ENCODE results near the gene ZNF273. TPM values are rescaled to one million over a fixed set of nuclear protein-coding genes. Genes with fewer than 3 reads are reported as not detected.

Gene ZNF273
- polyA plus RNA-seq, 1 donor from 2014 or later: 21.7 TPM

DNA sequence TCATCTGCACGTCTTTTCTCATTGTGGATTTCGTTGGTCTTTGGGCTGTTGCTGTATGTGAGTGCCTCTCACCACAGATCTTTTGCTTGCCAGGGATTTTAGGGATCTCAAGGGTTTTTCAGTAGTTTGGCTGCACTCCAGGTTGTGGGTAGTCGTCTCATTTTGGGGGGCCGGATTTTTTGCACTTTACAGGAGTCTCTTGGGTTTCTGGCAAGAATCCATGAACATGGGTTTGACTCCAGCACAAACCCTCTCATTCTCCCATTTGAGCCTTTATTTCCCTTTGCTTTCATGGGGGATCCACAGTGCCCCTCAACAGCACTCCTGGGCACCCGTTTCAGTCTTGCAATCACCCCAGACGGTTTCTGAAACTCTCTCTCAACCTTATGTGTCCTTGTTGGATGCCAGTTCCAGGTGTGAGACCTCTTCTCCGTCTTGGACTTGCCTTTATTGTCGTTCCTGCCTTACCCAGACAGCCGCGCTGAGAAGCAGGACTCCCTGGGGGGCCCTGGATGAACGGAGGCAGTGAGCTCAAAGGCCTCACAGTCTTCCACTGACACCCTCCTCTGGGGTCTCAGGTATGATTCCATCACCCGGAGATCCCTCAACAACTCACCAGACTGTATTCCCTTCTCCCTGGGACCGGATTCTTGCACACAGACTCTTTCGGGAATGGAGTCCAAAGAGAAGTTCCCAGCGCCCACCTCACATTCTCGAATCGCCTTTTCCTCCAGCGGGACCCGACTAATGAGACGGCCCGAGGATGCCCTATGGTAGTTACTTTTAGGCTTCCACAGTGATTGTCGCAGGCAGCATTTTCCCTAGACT lies 18.8 kb upstream of the ZNF273 start:
- Histone ChIP-seq H3K27ac (ENCODE audit: low read length) (no peak overlapping the region), H3K79me2 (replicated peaks; ENCODE audit: insufficient read depth, low read length) (no peaks in the 10 kb centered on the region), H3K9ac (ENCODE audit: low read length) (no peak overlapping the region), H3F3A (ENCODE audit: insufficient read depth, low read length, poor library complexity, severe bottlenecking) (no peaks in the 10 kb centered on the region), H3K27me3 (ENCODE audit: insufficient read depth, low read depth, low read length) (peaks cover 18% of the 10 kb centered on the region), H4K20me1 (ENCODE audit: insufficient read depth) (no peaks in the 10 kb centered on the region), H3K36me3 (ENCODE audit: insufficient read depth, low read length) (no peaks in the 10 kb centered on the region), H3K4me3 (ENCODE audit: low read length) (no peak overlapping the region), H3K4me2 (ENCODE audit: low read length) (no peak overlapping the region), H3K9me3 (ENCODE audit: low read length) (peaks cover 23% of the 10 kb centered on the region), H3K9me2 (ENCODE audit: insufficient read depth, low read length) (no peaks in the 10 kb centered on the region), H2AFZ (ENCODE audit: low read depth, low read length) (no peak overlapping the region)
- TF ChIP-seq POLR2AphosphoS5 (IDR thresholded peaks at IDR 0.05) (no peak), REST (IDR thresholded peaks at IDR 0.05; ENCODE audit: borderline replicate concordance) (no peak)
- TF ChIP-seq, protein P1, sequence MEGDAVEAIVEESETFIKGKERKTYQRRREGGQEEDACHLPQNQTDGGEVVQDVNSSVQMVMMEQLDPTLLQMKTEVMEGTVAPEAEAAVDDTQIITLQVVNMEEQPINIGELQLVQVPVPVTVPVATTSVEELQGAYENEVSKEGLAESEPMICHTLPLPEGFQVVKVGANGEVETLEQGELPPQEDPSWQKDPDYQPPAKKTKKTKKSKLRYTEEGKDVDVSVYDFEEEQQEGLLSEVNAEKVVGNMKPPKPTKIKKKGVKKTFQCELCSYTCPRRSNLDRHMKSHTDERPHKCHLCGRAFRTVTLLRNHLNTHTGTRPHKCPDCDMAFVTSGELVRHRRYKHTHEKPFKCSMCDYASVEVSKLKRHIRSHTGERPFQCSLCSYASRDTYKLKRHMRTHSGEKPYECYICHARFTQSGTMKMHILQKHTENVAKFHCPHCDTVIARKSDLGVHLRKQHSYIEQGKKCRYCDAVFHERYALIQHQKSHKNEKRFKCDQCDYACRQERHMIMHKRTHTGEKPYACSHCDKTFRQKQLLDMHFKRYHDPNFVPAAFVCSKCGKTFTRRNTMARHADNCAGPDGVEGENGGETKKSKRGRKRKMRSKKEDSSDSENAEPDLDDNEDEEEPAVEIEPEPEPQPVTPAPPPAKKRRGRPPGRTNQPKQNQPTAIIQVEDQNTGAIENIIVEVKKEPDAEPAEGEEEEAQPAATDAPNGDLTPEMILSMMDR (IDR thresholded peaks at IDR 0.05; ENCODE audit: poor library complexity, severe bottlenecking): no peak

GRCh38 chr7:64884913-64885370 lies 18.1 kb upstream of the ZNF273 start:
- no peaks in the 10 kb centered on the region for H4K20me1 ChIP-seq (ENCODE audit: insufficient read depth)
- H3K27ac ChIP-seq (ENCODE audit: low read length): no peak overlapping the region
- H3K4me3 ChIP-seq (ENCODE audit: low read length): no peak overlapping the region
- no peak overlapping the region for H2AFZ ChIP-seq (ENCODE audit: low read depth, low read length)
- H3K9me3 ChIP-seq (ENCODE audit: low read length): peaks cover 21% of the 10 kb centered on the region
- no peaks in the 10 kb centered on the region for H3K9me2 ChIP-seq (ENCODE audit: insufficient read depth, low read length)
- H3K4me2 ChIP-seq (ENCODE audit: low read length): no peak overlapping the region
- H3K9ac ChIP-seq (ENCODE audit: low read length): no peak overlapping the region
- TF ChIP-seq, protein P1 (IDR thresholded peaks at IDR 0.05; ENCODE audit: poor library complexity, severe bottlenecking): no peak
- TF ChIP-seq MXI1 (conservative IDR thresholded peaks at IDR 0.05; ENCODE audit: poor library complexity, severe bottlenecking) (no peak), REST (IDR thresholded peaks at IDR 0.05; ENCODE audit: borderline replicate concordance) (no peak), EP300 (conservative IDR thresholded peaks at IDR 0.05; ENCODE audit: poor library complexity, severe bottlenecking) (no peak), SMC3 (conservative IDR thresholded peaks at IDR 0.05; ENCODE audit: poor library complexity) (no peak), TAF1 (IDR thresholded peaks at IDR 0.05; ENCODE audit: low read depth) (no peak), RAD21 (conservative IDR thresholded peaks at IDR 0.05) (no peak), POLR2AphosphoS5 (IDR thresholded peaks at IDR 0.05) (no peak), EZH2 (IDR thresholded peaks at IDR 0.05; ENCODE audit: borderline replicate concordance, insufficient read depth, low read length, poor library complexity, severe bottlenecking) (no peak)
- H3K27me3 ChIP-seq (ENCODE audit: insufficient read depth, low read depth, low read length): peaks cover 25% of the 10 kb centered on the region
- no peaks in the 10 kb centered on the region for H3F3A ChIP-seq (ENCODE audit: insufficient read depth, low read length, poor library complexity, severe bottlenecking)
- H3K36me3 ChIP-seq (ENCODE audit: insufficient read depth, low read length): no peaks in the 10 kb centered on the region
- H3K79me2 ChIP-seq (replicated peaks; ENCODE audit: insufficient read depth, low read length): no peaks in the 10 kb centered on the region
